ENCODE measurements around the gene DPP4. TPM values are rescaled to one million over a fixed set of nuclear protein-coding genes. Genes with fewer than 3 reads are reported as not detected.
"Not testable (repeated sequence)": the region's sequence is repeated elsewhere in the genome, so short reads cannot be mapped to it uniquely, and the experiment has no call there.

Gene DPP4
- total and polyA plus RNA-seq, 8 donors = 28.0 to 105 (median 44.1) TPM

DNA sequence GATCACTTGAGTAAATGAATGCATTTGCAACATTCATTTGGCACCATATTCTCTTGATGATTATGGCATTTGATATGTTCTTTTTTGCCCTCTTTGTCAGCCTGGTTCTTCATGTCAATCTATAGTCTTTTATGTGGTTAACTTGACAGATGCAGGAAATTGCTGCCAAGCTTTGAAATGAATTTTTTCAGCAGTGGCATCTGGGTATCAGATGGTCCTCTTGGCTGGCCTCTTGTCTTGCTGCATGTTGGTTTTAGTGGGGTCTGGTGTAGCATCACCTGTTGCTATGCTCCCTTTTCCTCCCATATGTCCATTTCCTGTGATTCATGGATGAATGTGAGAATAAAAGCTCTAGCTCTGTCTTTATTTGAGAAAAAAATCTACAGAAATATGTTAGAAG, 119.9 kb downstream of the DPP4 start:
- no peak overlapping the region for H3K27ac ChIP-seq
- TF ChIP-seq, protein P1, sequence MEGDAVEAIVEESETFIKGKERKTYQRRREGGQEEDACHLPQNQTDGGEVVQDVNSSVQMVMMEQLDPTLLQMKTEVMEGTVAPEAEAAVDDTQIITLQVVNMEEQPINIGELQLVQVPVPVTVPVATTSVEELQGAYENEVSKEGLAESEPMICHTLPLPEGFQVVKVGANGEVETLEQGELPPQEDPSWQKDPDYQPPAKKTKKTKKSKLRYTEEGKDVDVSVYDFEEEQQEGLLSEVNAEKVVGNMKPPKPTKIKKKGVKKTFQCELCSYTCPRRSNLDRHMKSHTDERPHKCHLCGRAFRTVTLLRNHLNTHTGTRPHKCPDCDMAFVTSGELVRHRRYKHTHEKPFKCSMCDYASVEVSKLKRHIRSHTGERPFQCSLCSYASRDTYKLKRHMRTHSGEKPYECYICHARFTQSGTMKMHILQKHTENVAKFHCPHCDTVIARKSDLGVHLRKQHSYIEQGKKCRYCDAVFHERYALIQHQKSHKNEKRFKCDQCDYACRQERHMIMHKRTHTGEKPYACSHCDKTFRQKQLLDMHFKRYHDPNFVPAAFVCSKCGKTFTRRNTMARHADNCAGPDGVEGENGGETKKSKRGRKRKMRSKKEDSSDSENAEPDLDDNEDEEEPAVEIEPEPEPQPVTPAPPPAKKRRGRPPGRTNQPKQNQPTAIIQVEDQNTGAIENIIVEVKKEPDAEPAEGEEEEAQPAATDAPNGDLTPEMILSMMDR (IDR thresholded peaks at IDR 0.05) = no peak

DNA sequence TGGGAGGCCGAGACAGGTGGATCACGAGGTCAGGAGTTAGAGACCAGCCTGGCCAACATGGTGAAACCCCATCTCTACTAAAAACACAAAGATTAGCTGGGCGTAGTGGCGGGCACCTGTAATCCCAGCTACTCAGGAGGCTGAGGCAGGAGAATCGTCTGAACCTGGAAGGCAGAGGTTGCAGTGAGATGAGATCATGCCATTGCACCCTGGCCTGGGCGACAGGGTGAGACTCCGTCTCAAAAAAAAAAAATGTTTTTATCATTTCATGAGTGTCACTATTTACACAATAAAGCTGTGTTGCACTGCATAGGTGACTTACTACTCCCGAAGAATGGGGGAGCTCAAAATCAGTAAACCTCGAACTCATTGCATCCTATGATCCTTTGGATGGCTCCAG, 120.6 kb downstream of the DPP4 start:
- H3K27me3 ChIP-seq; intact Hi-C loops (cut with DNase I); ATAC-seq; H3K27ac ChIP-seq; H3K4me3 ChIP-seq; H3K9me3 ChIP-seq; H3K4me1 ChIP-seq; H3K36me3 ChIP-seq; DNase-seq: not testable (repeated sequence)

More for the DNA sequence above, 119.9 kb downstream of the DPP4 start:
- intact Hi-C loops (cut with DNase I) = no loop called here
- no peak for DNase-seq
- Histone ChIP-seq H3K9me3 (no peaks in the 10 kb centered on the region), H3K4me1 (no peaks in the 10 kb centered on the region), H3K4me3 (no peak overlapping the region), H3K27me3 (no peaks in the 10 kb centered on the region), H3K36me3 (no peaks in the 10 kb centered on the region)
- no peak for ATAC-seq

DNA sequence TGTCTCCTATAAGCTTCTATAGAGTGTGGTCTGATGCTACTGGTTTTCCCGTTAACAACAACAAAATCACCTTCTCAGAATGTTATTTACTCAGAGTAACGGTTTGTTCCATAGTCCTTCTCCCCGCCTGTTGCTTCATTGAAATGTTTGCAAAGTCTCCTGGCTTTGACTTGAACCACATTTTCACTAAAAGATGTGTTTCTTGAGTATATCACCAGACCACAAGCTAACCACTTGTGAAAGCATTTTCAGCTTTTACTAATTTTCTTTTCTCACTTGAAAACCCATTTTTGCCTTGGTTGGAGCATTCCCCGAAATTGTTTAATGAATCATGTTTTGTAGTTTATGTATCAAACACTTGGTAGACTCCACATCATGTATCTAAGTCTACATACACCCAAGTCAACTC, 121.2 kb downstream of the DPP4 start:
- no peak for ATAC-seq
- H3K9me3 ChIP-seq = no peaks in the 10 kb centered on the region
- H3K4me1 ChIP-seq = no peaks in the 10 kb centered on the region
- intact Hi-C loops (cut with DNase I) = no loop called here
- H3K27ac ChIP-seq = no peak overlapping the region
- H3K27me3 ChIP-seq = peaks cover 0 to 4% of the 10 kb centered on the region in 2 donors
- no peak for DNase-seq
- TF ChIP-seq, protein P1 (IDR thresholded peaks at IDR 0.05) = no peak
- no peak overlapping the region for H3K4me3 ChIP-seq
- H3K36me3 ChIP-seq = no peaks in the 10 kb centered on the region

DNA sequence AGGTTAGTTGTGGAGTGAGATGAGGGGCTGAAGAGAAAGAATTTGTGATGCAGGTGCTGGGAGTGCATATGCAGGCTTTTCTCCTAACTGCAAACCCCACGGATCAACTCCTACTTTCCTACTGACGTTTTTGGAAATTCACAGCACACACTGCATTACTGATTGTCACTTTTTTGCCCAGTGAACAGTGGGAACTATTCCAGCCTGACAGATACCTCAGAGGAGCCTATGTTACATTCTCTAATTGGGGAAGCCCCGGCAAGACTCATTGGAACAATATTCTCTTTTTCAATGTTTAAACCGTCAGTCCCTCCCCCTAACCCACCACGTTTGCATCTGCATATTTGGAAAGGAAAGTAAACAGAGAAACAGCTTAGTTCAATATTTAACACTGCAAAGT, 126.2 kb downstream of the DPP4 start:
- Histone ChIP-seq H3K27me3 (peaks cover 0 to 7% of the 10 kb centered on the region in 2 donors), H3K27ac (no peak overlapping the region), H3K4me1 (no peaks in the 10 kb centered on the region), H3K4me3 (no peak overlapping the region), H3K36me3 (no peaks in the 10 kb centered on the region), H3K9me3 (no peaks in the 10 kb centered on the region)
- ATAC-seq = no peak
- intact Hi-C loops (cut with DNase I) = loop anchor here in 1 of 2 donors (10.0 kb wide), 1 partner anchor 373 kb away; no protein-coding TSS in a partner anchor
- no peak for DNase-seq
- TF ChIP-seq, protein P1 (IDR thresholded peaks at IDR 0.05) = no peak

DNA sequence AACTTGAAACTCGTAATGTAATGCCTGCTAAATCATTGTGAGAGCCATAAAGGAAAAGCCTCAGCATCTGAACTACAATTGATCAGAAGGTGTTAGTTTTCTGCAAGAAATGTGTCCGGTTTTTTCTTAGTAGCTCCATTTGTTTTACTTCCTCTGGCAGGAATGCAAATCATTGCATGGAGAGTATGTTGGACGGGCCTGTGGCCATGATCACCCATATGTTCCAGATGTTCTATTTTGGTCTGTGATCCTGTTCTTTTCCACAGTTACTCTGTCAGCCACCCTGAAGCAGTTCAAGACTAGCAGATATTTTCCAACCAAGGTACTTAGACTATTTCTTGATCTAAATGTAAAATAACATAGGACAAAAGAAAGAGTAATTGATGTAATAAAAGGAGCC, 126.6 kb downstream of the DPP4 start:
- TF ChIP-seq, protein P1 (IDR thresholded peaks at IDR 0.05) = no peak
- H3K36me3 ChIP-seq = no peaks in the 10 kb centered on the region
- H3K9me3 ChIP-seq = no peaks in the 10 kb centered on the region
- peaks cover 0 to 7% of the 10 kb centered on the region in 2 donors for H3K27me3 ChIP-seq
- DNase-seq (no peak), ATAC-seq (no peak)
- no peaks in the 10 kb centered on the region for H3K4me1 ChIP-seq
- no peak overlapping the region for H3K4me3 ChIP-seq
- intact Hi-C loops (cut with DNase I) = loop anchor here in 1 of 2 donors (10.0 kb wide), 1 partner anchor 373 kb away; no protein-coding TSS in a partner anchor
- no peak overlapping the region for H3K27ac ChIP-seq

All from left lung (tissue), 10 donors.